Activated naive CD8-positive, alpha-beta T cell treated with anti-CD3 and anti-CD28 coated beads, Interleukin-2, amount 50 U/mL, for 24 hours (primary cell): ENCODE measurements around the gene CNIH2.
A peak's percentile ranks its signal among the peaks of the same experiment; 100 is the strongest.

ENCODE experiments used
- ATAC-seq: fragments of 150-1000 bp; cut with Tn5 transposase; one replicate; pipeline ENCODE4 v1.10.0; 2021
- DNase-seq: peaks from one replicate; pipeline ENCODE4 v3.0.0; 2021
- H3K27ac Mint-ChIP-seq: one replicate; pipeline ENCODE4 v1.8.0; 2021; ENCODE audit warnings: mild to moderate bottlenecking, mixed read lengths
- H3K27me3 Mint-ChIP-seq: one replicate; pipeline ENCODE4 v1.8.0; 2021; ENCODE audit warnings: mixed read lengths
- H3K36me3 Mint-ChIP-seq: one replicate; pipeline ENCODE4 v1.8.0; 2021; ENCODE audit warnings: low read depth, mixed read lengths
- H3K4me1 Mint-ChIP-seq: one replicate; pipeline ENCODE4 v1.8.0; 2021; ENCODE audit warnings: mixed read lengths
- H3K4me3 Mint-ChIP-seq: one replicate; pipeline ENCODE4 v1.8.0; 2021; ENCODE audit warnings: mild to moderate bottlenecking, moderate library complexity, mixed read lengths
- H3K9me3 Mint-ChIP-seq: one replicate; pipeline ENCODE4 v1.8.0; 2021; ENCODE audit warnings: mixed read lengths

The CNIH2 gene

DNA sequence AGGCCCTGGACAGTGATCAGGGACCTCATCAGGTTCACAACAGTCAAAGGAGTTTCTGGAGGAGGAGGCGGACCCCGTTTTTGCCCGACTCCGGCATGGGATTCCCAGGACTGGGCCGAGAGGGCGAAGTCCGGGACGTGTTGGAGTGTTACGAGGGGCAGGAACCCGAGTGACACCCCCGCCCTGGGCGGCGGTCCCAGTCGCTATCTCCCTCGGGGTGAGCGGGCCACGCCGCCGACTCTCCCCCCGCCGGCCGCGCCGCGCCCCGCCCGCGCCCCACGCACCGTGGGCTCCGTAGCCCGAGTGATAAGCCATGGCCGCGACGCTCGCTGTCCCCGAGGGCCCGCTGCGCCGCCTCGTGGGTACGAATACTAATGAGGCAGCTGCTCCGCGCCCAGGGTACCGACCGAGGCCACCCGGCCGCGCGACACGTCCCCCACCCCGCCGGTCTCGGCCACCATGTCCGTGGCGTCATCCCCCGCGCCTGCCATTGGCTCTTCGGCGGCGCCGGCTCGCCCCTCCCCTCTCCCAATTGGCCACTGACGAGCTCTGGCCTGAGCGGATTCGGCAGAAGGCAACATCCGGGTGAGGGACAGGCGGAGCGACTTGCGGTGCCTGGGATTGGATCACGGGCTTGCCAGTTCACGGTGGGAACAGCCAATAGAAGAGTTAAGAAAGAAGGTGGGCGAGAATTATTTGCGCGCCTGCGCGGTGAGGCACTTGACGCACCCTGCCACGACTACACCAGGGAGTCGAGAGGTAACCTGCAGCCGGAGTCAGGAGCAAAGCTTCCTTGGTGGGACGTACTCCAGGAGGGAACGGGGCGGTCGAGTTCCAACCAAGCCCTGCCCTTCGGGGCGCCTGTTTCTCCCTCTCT lies 10.9 kb downstream of the CNIH2 start, which contains the start of gene YIF1A:
Gene YIF1A, minus strand, starts transcription at position 473 of the 877 bp plus-strand sequence. Its CDS starts 158 bp downstream, at position 315.
- H3K36me3 Mint-ChIP-seq, result no peaks in the 10 kb centered on the region
- DNase-seq, result peak; percentile 97
- peak; percentile 96 for ATAC-seq

DNA sequence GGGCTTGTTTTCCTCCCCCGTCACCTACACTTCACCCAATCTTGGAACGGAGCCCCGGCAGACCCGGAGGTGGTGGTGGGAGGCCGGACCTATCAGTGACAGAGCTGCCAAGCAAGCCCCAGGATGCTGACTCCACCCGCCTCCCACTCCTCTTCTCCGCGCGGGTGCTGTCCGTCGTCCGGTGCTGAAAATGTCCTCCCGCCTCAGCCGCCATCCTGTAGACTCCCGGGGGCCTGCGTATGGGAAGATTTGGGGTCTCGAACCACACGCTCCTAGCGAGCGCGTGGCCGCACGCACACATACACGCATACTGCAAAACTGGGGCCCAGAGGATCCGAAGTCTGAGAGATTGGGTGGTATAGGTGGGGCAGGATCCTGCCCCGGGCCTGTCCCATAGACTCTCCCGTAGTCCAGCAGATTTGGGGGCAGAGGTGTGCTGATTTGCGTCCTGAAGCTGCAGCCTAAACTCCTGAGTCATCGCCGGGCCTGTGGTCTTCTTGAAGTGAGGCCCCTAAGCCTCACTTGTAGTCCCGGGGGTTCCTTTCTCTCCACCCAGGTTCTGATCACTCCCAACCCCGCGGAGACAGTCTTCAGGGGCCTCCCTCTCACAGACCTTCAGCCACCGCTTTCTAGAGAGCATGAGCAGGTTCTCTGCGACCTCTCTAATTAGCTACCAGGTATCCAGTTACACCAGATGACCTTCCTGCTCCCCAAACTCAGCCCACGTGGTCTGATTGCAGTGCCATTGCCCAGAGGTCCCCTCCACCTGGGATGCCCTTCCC lies 11.8 kb downstream of the CNIH2 start:
- DNase-seq, result peak; percentile 86
- Mint-ChIP-seq H3K36me3 (no peaks in the 10 kb centered on the region), H3K27me3 (peaks cover 19% of the 10 kb centered on the region), H3K4me3 (peak overlapping the region; percentile 94), H3K27ac (peak overlapping the region; percentile 94), H3K4me1 (peaks cover 39% of the 10 kb centered on the region), H3K9me3 (no peaks in the 10 kb centered on the region)
- peak; percentile 71 for ATAC-seq

More for the DNA sequence above, 10.9 kb downstream of the CNIH2 start, which contains the start of gene YIF1A:
- H3K4me1 Mint-ChIP-seq, result peaks cover 39% of the 10 kb centered on the region
- peaks cover 19% of the 10 kb centered on the region for H3K27me3 Mint-ChIP-seq
- peak within 1 kb of the TSS; percentile 94 for H3K27ac Mint-ChIP-seq
- H3K9me3 Mint-ChIP-seq, result no peaks in the 10 kb centered on the region
- H3K4me3 Mint-ChIP-seq, result peak within 1 kb of the TSS; percentile 94

DNA sequence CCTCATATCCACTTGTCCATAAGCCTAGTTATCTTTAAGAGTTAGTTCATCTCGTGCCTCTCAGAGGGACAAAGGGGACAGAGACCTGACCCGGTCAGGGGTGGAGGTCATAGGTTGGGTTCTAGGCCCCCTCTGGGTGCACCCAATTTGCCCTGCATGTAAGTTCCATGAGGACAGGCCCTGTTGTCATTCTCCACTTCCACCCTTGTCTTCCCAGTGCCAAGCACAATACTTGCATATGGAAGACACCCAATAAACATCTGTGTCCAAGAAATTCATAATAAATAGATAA lies 12.3 kb downstream of the CNIH2 start:
- Mint-ChIP-seq H3K4me1 (peaks cover 39% of the 10 kb centered on the region), H3K36me3 (no peaks in the 10 kb centered on the region), H3K9me3 (no peaks in the 10 kb centered on the region), H3K4me3 (peak overlapping the region; percentile 94), H3K27ac (no peak overlapping the region), H3K27me3 (peaks cover 19% of the 10 kb centered on the region)
- DNase-seq (no peak), ATAC-seq (no peak)

DNA sequence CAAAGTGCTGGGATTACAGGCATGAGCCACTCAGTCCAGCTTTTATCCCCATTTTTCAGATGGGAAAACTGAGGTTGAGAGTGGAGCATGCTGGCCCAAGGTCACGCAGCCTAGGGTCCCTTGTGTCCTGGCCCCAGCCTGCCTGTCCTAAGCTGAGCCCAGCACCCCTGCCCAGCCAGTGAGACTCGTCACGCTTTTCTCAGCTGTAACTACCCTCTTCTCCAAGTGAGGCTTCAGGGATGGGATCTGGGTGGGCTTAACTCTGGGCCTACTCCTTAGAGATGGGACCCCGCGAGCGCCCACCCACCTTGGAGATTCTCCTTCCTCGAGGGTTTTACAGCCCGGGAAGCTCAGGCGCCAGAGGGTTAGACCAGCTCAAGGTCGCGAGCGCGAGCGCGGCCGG lies 13.3 kb downstream of the CNIH2 start:
- H3K9me3 Mint-ChIP-seq, result no peaks in the 10 kb centered on the region
- no peak overlapping the region for H3K27ac Mint-ChIP-seq
- DNase-seq, result no peak
- peaks cover 19% of the 10 kb centered on the region for H3K27me3 Mint-ChIP-seq
- H3K36me3 Mint-ChIP-seq, result no peaks in the 10 kb centered on the region
- no peak for ATAC-seq
- peak overlapping the region; percentile 94 for H3K4me3 Mint-ChIP-seq
- peaks cover 39% of the 10 kb centered on the region for H3K4me1 Mint-ChIP-seq

DNA sequence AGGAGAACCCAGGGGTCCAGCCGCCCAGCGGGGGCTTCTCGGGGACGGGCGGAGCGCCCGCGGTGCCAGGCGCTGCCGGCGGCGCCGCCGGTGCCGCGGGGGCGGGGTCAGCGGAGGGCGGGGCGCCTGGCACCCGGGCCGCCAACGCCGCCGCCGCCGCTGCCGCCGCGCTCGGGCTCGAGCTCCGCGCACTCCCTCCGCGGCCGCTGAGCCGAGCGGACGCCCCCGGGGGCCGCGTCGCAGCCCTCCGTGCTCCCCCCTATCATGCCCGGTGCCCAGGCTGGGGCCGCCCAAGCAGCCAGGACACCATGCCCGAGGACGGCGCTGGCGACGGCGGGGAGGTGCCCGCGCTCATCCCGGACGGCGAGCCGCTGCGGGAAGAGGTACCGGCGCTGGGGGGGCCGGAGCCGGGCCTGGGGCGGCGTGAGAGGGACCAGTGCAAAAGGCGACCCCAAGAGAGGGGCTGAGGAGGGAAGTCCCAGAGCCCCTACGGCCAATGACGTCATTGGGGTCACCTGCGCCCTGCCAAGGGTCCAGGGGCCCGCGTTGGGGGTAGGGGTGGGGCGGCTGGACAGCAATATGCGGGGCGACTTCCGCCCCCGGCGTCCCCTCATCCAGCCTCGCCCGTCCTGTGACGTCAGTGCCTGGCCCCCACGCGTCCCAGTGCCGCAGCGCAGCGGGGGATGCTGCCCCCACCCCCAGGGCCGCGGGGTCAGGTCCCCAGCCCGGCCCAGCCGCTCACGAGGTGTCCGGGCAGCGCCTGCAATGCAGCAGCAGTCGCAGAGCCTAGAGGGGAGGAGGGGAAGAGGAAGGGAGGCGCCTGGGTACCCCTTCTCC lies 13.9 kb downstream of the CNIH2 start, which contains the start of gene TMEM151A:
Gene TMEM151A, plus strand, starts transcription at position 189 of the 837 bp plus-strand sequence. Its CDS starts 120 bp downstream, at position 309.
- Mint-ChIP-seq H3K4me1 (peaks cover 36% of the 10 kb centered on the region), H3K27me3 (peaks cover 19% of the 10 kb centered on the region), H3K36me3 (no peaks in the 10 kb centered on the region), H3K27ac (peak within 1 kb of the TSS; percentile 12), H3K9me3 (no peaks in the 10 kb centered on the region), H3K4me3 (peak within 1 kb of the TSS; percentile 94)
- ATAC-seq (no peak), DNase-seq (no peak)

DNA sequence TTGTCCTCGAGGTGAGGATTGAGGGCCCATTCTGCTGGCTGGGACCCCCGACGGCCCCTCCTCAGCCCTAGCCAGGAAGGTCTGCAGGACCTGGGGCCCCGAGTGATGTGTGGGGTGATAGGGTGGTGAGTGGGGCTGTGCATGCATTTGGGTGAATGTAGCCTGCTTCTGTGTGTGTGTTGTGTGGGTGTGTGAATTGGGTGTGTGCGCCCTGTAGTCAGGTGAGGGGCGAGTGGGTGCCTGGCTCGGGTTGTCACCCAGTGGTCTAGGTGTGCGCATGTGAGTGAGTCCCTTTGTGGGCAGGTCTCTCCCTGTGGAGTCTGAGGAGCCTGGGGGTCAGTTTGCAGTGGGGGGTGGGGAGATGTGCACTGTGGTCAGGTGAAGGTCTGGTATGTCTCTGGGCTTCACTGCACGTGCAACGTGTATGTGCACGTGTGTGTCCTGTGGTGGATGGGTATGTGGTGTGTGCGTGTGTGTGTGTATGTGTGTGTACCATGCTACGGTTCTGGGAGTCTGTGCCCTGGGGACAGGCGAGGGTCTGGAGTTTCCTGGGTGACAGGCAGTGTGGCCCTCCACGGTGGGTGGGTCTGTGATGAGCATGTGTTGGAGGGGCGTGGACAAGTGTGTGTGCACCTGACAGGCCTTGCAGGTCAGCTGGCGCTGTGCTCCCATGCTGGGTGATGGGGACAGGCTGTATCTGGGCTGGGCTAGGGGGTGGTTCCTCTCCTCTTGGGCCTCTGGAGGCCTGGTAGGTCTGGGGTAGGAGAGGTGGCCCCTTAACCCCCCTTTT lies 14.8 kb downstream of the CNIH2 start:
- Mint-ChIP-seq H3K4me3 (peak overlapping the region; percentile 9), H3K27ac (peak overlapping the region; percentile 12), H3K9me3 (no peaks in the 10 kb centered on the region), H3K27me3 (peaks cover 19% of the 10 kb centered on the region), H3K36me3 (no peaks in the 10 kb centered on the region), H3K4me1 (peaks cover 30% of the 10 kb centered on the region)
- ATAC-seq (no peak), DNase-seq (no peak)

DNA sequence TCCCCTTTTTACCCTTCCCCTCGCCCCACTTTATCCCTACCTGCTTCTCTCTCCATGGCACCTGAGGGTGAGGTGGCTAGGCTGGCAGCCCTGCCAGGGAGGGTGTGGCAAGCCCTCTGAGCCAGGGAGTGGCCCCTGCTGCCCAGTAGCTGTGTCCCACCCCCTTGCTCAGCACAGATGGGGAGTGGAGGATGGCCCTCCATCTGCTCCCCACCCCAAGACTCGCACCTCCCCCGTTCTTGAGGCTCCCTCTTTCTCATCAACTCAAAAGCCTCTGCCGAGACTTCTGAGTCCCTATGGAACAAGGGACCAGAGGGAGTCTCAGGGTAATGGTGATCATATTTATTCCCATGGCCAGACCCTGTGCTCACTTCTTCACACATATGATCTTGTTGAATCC lies 15.4 kb downstream of the CNIH2 start:
- Mint-ChIP-seq H3K4me3 (no peak overlapping the region), H3K27me3 (peaks cover 19% of the 10 kb centered on the region), H3K4me1 (peaks cover 26% of the 10 kb centered on the region), H3K36me3 (no peaks in the 10 kb centered on the region), H3K9me3 (no peaks in the 10 kb centered on the region), H3K27ac (no peak overlapping the region)
- ATAC-seq (no peak), DNase-seq (no peak)

DNA sequence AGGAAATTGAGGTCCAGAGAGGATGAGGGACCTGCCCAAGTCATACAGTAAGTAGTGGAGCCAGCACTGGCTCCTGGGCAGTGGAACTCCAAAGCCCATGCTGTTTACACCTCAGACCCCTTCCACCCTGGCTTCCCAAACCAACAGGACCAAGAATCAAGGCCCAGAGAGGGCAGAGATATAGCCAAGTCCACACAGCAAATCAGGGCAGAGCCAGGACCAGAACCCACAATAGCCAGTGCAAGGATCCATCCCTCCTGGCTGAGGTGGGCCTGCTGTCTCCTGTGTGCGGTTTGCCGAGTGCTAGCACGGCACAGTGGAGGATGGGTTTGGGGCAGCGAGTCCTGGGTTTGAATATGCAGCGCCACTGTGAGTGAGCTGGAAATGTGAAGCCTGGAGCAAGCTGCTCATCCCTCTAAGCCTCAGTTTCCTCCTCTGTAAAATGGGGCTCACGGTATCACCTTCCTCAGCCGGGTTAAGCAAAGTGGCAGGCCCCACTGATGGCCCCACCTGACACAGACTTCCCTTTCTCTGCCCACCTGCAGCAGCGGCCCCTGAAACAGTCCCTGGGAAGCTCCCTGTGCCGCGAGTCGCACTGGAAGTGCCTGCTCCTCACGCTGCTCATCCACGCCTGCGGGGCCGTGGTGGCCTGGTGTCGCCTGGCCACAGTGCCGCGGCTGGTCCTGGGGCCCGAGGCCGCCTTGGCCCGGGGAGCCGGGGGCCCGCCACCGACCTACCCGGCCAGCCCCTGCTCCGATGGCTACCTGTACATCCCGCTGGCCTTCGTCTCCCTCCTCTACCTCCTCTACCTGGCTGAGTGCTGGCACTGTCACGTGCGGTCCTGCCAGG lies 16.0 kb downstream of the CNIH2 start:
- peaks cover 19% of the 10 kb centered on the region for H3K27me3 Mint-ChIP-seq
- no peak overlapping the region for H3K27ac Mint-ChIP-seq
- H3K36me3 Mint-ChIP-seq, result no peaks in the 10 kb centered on the region
- ATAC-seq, result no peak
- no peaks in the 10 kb centered on the region for H3K9me3 Mint-ChIP-seq
- H3K4me1 Mint-ChIP-seq, result peaks cover 25% of the 10 kb centered on the region
- H3K4me3 Mint-ChIP-seq, result no peak overlapping the region
- no peak for DNase-seq

DNA sequence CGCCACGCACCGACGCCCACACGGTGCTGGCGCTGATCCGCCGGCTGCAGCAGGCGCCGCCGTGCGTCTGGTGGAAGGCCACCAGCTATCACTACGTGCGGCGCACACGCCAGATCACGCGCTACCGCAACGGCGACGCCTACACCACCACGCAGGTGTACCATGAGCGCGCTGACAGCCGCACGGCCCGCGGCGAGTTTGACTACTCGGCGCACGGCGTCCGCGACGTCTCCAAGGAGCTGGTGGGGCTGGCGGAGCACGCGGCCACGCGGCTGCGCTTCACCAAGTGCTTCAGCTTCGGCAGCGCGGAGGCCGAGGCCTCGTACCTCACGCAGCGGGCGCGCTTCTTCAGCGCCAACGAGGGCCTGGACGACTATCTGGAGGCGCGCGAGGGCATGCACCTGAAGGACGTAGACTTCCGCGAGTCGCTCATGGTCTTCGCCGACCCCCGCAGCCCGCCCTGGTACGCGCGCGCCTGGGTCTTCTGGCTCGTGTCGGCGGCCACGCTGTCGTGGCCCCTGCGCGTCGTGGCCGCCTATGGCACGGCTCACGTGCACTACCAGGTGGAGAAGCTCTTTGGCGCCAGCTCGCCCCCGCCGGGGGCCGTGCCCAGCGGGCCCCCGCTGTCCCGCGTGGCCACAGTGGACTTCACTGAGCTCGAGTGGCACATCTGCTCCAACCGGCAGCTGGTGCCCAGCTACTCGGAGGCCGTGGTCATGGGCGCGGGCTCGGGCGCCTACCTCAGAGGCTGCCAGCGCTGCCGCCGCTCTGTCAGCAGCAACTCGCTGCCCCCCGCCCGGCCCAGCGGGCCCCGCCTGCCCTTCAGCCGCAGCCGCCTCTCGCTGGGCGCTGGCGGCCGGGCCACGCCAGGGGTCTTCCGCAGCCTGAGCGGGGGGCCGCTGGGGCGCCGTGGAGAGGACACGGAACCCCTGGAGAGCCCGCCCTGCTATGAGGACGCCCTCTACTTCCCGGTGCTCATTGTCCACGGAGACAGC lies 16.9 kb downstream of the CNIH2 start:
- DNase-seq (no peak), ATAC-seq (no peak)
- no peaks in the 10 kb centered on the region for H3K9me3 Mint-ChIP-seq
- H3K36me3 Mint-ChIP-seq, result no peaks in the 10 kb centered on the region
- H3K4me1 Mint-ChIP-seq, result peaks cover 16% of the 10 kb centered on the region
- H3K4me3 Mint-ChIP-seq, result no peak overlapping the region
- H3K27me3 Mint-ChIP-seq, result peaks cover 19% of the 10 kb centered on the region
- H3K27ac Mint-ChIP-seq, result no peak overlapping the region

DNA sequence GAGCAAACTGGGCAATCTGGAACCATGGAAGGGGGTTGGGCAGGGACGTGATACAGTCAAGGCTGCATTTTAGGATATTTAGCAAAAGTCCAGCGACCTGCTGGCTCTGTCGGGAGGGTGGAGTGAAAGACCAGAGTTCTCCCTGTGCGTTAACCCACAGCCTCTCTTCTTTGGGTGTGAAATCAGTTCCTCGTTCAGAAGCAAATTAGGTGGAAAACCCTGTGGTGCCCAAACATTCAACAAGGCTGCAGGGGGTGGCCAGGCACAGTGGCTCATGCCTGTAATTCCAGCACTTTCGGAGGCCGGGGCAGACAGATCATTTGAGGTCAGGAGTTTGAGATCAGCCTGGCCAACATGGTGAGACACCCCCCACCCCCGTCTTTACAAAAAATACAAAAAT lies 19.6 kb downstream of the CNIH2 start:
- Mint-ChIP-seq H3K27me3 (peaks cover 10% of the 10 kb centered on the region), H3K27ac (no peak overlapping the region)
- DNase-seq, result no peak

DNA sequence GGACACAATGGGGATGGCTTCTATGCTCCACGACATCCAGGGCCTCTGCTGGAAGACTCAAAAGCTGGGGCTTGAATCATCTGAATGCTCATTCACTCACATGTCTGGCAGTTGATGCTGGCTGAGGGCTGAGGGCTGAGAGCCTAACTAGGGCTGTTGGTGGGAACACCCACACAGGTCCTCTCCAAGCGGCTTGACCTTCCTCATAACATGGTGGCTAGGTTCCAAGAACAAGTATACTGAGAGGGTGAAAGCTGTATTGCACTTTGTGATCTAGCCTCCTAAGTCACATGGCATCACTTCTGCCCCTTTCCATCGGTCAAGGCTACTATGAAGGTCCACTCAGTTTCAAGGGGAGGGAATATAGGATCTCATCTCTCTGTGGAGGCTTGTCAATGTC lies 21.2 kb downstream of the CNIH2 start:
- no peaks in the 10 kb centered on the region for H3K27me3 Mint-ChIP-seq
- no peak overlapping the region for H3K27ac Mint-ChIP-seq
- no peak overlapping the region for H3K4me3 Mint-ChIP-seq
- no peaks in the 10 kb centered on the region for H3K9me3 Mint-ChIP-seq
- no peaks in the 10 kb centered on the region for H3K36me3 Mint-ChIP-seq
- no peak for ATAC-seq
- H3K4me1 Mint-ChIP-seq, result no peaks in the 10 kb centered on the region
- DNase-seq, result no peak

More for the DNA sequence above, 19.6 kb downstream of the CNIH2 start:
- ATAC-seq, result no peak
- Mint-ChIP-seq H3K4me3 (no peak overlapping the region), H3K4me1 (peaks cover 4% of the 10 kb centered on the region), H3K9me3 (no peaks in the 10 kb centered on the region), H3K36me3 (no peaks in the 10 kb centered on the region)

DNA sequence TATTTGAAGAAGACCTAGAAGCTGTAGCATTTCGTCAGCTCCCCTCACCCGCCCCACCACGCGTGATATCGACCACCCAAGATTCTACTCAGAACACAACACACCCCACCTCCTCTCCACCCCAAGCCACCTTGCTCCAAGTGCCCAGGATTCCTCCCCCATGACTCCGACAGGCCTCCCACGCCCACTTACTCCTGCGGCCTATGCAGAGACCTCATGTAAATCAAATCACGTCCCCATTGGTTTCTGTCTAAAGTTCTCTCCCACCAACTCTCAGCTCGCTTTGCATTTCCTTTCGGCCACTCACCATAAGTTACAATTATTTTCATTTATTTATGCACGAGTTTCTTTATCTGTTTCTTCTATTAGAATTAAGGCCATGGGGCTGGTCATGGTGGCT lies 24.7 kb downstream of the CNIH2 start:
- Mint-ChIP-seq H3K4me3 (no peak overlapping the region), H3K27me3 (no peaks in the 10 kb centered on the region), H3K27ac (no peak overlapping the region), H3K9me3 (no peaks in the 10 kb centered on the region), H3K4me1 (no peaks in the 10 kb centered on the region), H3K36me3 (no peaks in the 10 kb centered on the region)
- no peak for ATAC-seq
- no peak for DNase-seq
